ENCODE data around the gene CFDP1. TPM values are rescaled to one million over a fixed set of nuclear protein-coding genes. Genes with fewer than 3 reads are reported as not detected.
"Not testable (repeated sequence)": the region's sequence is repeated elsewhere in the genome, so short reads cannot be mapped to it uniquely, and the experiment has no call there.

CFDP1 gene
- polyA plus RNA-seq, 4 donors = 108 to 390 (median 236) TPM

DNA sequence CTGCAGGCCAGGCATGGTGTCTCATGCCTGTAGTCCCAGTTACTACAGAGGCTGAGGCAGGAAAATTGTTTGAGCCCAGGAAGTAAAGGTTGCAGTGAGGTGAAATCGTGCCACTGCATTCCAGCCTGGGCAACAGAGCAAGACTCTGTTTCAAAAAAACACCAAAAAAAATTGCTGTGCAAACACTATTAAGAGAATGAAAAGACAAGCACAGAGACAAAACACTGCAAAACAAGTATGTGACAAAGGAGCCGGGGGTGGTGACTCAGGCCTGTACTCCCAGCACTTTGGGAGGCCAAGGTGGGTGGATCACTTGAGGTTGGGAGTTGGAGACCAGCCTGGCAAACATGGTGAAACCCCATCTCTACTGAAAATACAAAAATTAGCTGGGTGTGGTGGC is 6.8 kb downstream of the CFDP1 start:
- 86 to 89% (median 88%) methylated on average over 2 of the region's 2 CpGs for WGBS, 3 donors
- not testable (repeated sequence) for H3K27ac ChIP-seq (ENCODE audit: low read depth in 1 of 3, low read length in 2 of 3)

DNA sequence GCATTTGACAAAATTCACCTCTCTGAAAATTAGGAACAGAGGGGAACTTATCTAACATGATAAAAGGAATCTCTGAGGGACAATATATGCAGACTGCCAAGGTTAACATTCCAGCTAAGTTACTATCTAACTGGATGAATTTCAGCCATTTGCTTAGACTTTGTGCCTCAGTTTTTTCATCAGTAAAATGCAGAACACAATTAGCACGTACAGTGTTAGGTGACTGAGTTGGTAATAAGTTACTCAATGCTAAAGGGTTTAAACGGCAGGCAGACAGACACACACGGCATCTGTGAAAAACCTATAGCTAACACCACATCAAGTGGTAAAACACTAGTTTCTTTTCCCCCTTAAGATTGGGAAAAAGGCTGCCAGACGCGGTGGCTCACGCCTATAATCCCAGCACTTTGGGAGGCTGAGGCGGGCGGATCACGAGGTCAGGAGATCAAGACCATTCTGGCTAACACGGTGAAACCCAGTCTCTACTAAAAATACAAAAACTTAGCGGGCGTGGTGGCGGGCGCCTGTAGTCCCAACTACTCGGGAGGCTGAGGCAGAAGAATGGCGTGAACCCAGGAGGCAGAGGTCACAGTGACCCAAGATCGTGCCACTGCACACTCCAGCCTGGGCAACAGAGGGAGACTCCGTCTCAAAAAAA is 9.1 kb downstream of the CFDP1 start:
- Histone ChIP-seq H3K27ac (ENCODE audit: low read depth in 1 of 3, low read length in 2 of 3) (peak overlapping the region in 1 of 3 donors; percentile 80), H3K36me3 (ENCODE audit: control insufficient read depth in 3 of 3, insufficient read depth in 2 of 3, low read depth in 1 of 3, low read length in 3 of 3) (peaks cover 0 to 13% (median 0%) of the 10 kb centered on the region in 3 donors), H3K4me1 (ENCODE audit: control insufficient read depth in 3 of 3, insufficient read depth in 2 of 3, low read depth in 1 of 3, low read length in 2 of 3) (peaks cover 0 to 14% (median 0%) of the 10 kb centered on the region in 3 donors)
- H3K9me3 ChIP-seq (ENCODE audit: control insufficient read depth in 2 of 2, insufficient read depth in 1 of 2, low read depth in 1 of 2, low read length in 1 of 2); FAIRE-seq; H3K27me3 ChIP-seq (ENCODE audit: control insufficient read depth in 3 of 3, insufficient read depth in 3 of 3, low read length in 3 of 3); H3K4me3 ChIP-seq (ENCODE audit: low read depth in 1 of 3, low read length in 3 of 3): not testable (repeated sequence)
- WGBS, 3 donors = 84 to 89% (median 88%) methylated on average over 18 of the region's 18 CpGs
- DNase-seq = peak in 1 of 2 donors; percentile 81

More for the DNA sequence above, 6.8 kb downstream of the CFDP1 start:
- not testable (repeated sequence) for FAIRE-seq; H3K4me1 ChIP-seq (ENCODE audit: control insufficient read depth in 3 of 3, insufficient read depth in 2 of 3, low read depth in 1 of 3, low read length in 2 of 3); H3K27me3 ChIP-seq (ENCODE audit: control insufficient read depth in 3 of 3, insufficient read depth in 3 of 3, low read length in 3 of 3); H3K9me3 ChIP-seq (ENCODE audit: control insufficient read depth in 2 of 2, insufficient read depth in 1 of 2, low read depth in 1 of 2, low read length in 1 of 2); DNase-seq; H3K4me3 ChIP-seq (ENCODE audit: low read depth in 1 of 3, low read length in 3 of 3)
- peaks cover 0 to 25% (median 0%) of the 10 kb centered on the region in 3 donors for H3K36me3 ChIP-seq (ENCODE audit: control insufficient read depth in 3 of 3, insufficient read depth in 2 of 3, low read depth in 1 of 3, low read length in 3 of 3)

DNA sequence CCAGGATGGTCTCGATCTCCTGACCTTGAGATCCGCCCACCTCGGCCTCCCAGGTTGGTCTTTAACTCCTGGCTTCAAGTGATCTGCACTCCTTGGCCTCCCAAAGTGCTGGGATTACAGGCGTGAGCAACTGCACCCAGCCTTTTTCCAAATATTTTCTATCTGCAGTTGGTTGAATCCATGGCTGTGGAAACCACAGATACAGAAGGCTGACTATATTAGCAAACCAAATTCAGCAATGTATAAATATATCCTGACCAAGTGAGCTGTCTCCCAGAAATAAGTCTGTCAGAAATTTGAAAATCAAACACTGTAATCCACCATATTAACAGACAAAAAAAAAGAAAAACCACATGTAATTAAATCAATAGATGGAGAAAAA is 9.6 kb downstream of the CFDP1 start:
- Histone ChIP-seq H3K4me3 (ENCODE audit: low read depth in 1 of 3, low read length in 3 of 3) (no peak overlapping the region), H3K36me3 (ENCODE audit: control insufficient read depth in 3 of 3, insufficient read depth in 2 of 3, low read depth in 1 of 3, low read length in 3 of 3) (peaks cover 0 to 10% (median 0%) of the 10 kb centered on the region in 3 donors), H3K27me3 (ENCODE audit: control insufficient read depth in 3 of 3, insufficient read depth in 3 of 3, low read length in 3 of 3) (no peaks in the 10 kb centered on the region), H3K9me3 (ENCODE audit: control insufficient read depth in 2 of 2, insufficient read depth in 1 of 2, low read depth in 1 of 2, low read length in 1 of 2) (no peaks in the 10 kb centered on the region), H3K27ac (ENCODE audit: low read depth in 1 of 3, low read length in 2 of 3) (peak overlapping the region in 2 of 3 donors; percentile 32 to 80), H3K4me1 (ENCODE audit: control insufficient read depth in 3 of 3, insufficient read depth in 2 of 3, low read depth in 1 of 3, low read length in 2 of 3) (peaks cover 0 to 14% (median 0%) of the 10 kb centered on the region in 3 donors)
- DNase-seq = no peak
- no peak for FAIRE-seq
- 79 to 91% (median 82%) methylated on average over 4 of the region's 4 CpGs for WGBS, 3 donors

DNA sequence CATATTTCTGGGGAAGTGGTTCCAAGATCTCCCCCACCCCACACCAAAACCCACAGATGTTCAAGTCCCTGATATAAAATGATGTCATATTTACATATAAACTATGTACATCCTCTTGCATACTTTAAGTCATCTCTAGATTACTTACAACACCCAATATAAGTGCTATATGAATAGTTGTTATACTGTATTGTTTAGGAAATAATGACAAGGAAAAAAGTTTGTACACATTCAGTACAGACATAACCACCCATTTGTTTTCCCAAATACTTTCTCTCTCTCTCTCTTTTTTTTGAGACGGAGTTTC is 11.5 kb downstream of the CFDP1 start:
- Histone ChIP-seq H3K36me3 (ENCODE audit: control insufficient read depth in 3 of 3, insufficient read depth in 2 of 3, low read depth in 1 of 3, low read length in 3 of 3) (peaks cover 0 to 5% (median 0%) of the 10 kb centered on the region in 3 donors), H3K4me1 (ENCODE audit: control insufficient read depth in 3 of 3, insufficient read depth in 2 of 3, low read depth in 1 of 3, low read length in 2 of 3) (peaks cover 0 to 14% (median 0%) of the 10 kb centered on the region in 3 donors), H3K27ac (ENCODE audit: low read depth in 1 of 3, low read length in 2 of 3) (peak overlapping the region in 1 of 3 donors; percentile 77), H3K9me3 (ENCODE audit: control insufficient read depth in 2 of 2, insufficient read depth in 1 of 2, low read depth in 1 of 2, low read length in 1 of 2) (no peaks in the 10 kb centered on the region), H3K4me3 (ENCODE audit: low read depth in 1 of 3, low read length in 3 of 3) (no peak overlapping the region), H3K27me3 (ENCODE audit: control insufficient read depth in 3 of 3, insufficient read depth in 3 of 3, low read length in 3 of 3) (no peaks in the 10 kb centered on the region)
- no peak for DNase-seq
- FAIRE-seq = no peak
- WGBS, 3 donors = 90 to 95% (median 95%) methylated on average over 1 of the region's 1 CpG

DNA sequence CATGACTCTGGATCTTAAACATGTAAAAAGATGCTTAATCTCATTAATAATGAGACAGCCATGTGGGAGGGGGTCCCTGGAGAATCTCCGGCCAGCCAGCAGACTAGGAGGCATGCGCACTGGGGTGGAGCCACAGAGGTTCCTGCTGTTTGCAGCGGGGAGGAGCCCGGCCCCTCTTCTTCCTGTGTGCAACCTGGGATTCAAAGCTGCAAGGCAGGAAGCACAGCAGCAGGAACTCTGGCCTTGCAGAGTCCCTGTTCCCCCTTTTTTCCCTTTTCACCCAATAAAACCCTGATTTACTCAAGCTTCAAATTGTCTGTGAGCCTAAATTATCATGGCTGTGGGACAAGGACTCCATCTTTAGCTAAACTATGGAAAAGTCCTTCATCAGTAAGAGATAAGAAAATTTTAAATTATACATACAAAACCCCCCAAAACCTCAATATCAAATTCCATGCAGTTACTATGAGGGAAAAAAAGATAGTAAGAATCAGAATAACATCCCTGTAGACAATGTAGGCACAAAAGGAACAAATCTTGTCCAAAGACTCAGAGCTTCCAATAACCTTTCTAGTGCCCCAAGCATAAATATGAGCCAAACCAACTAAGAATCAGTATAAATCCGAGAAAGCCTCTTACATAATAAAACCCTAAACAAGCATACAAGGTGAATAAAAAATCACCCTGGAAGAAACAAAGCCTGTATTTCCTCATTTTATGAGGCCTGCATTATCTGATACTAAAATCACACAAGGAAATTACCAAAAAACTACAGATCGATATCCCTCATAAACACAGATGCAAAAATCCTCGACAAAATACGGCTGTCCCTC is 12.1 kb downstream of the CFDP1 start:
- H3K4me3 ChIP-seq (ENCODE audit: low read depth in 1 of 3, low read length in 3 of 3) = peak overlapping the region in 1 of 3 donors; percentile 14
- WGBS, 3 donors = 15 to 23% (median 16%) methylated on average over 8 of the region's 8 CpGs
- peaks cover 0 to 5% (median 0%) of the 10 kb centered on the region in 3 donors for H3K36me3 ChIP-seq (ENCODE audit: control insufficient read depth in 3 of 3, insufficient read depth in 2 of 3, low read depth in 1 of 3, low read length in 3 of 3)
- no peaks in the 10 kb centered on the region for H3K9me3 ChIP-seq (ENCODE audit: control insufficient read depth in 2 of 2, insufficient read depth in 1 of 2, low read depth in 1 of 2, low read length in 1 of 2)
- FAIRE-seq (no peak), DNase-seq (peak; percentile 70 to 76)
- no peaks in the 10 kb centered on the region for H3K27me3 ChIP-seq (ENCODE audit: control insufficient read depth in 3 of 3, insufficient read depth in 3 of 3, low read length in 3 of 3)
- peak overlapping the region; percentile 11 to 77 (median 58) for H3K27ac ChIP-seq (ENCODE audit: low read depth in 1 of 3, low read length in 2 of 3)
- H3K4me1 ChIP-seq (ENCODE audit: control insufficient read depth in 3 of 3, insufficient read depth in 2 of 3, low read depth in 1 of 3, low read length in 2 of 3) = peaks cover 0 to 14% (median 0%) of the 10 kb centered on the region in 3 donors

DNA sequence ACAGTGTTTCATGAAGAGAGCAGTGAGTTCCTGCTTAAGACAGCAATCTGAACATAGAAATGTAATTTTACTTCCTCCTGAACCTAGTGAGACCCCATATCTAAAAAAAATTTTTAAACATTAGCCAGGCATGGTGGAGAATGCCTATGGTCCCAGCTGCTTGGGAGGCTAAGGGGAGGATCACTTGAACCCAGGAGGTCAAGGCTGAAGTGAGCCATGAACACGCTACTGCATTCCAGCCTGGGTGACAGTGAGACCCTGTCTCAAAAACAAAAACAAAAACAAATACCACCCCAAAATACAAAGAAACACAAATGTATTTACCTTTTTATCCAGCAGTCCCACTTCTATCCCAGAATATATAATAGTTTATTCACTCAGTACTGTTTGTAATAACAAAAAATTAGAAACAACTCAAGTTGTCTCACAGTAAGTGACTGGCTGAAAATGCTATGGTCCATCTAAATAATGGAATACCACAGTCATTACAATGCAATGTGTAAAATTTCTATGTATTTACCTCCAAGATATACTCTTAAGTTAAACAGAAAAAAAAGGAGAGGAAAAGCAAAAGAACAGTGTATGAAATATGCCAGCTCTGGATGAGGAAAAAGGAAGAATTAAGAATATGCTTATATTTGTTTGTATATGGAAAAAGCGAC is 16.3 kb downstream of the CFDP1 start:
- Histone ChIP-seq H3K27ac (ENCODE audit: low read depth in 1 of 3, low read length in 2 of 3) (peak overlapping the region in 1 of 3 donors; percentile 27), H3K9me3 (ENCODE audit: control insufficient read depth in 2 of 2, insufficient read depth in 1 of 2, low read depth in 1 of 2, low read length in 1 of 2) (no peaks in the 10 kb centered on the region), H3K27me3 (ENCODE audit: control insufficient read depth in 3 of 3, insufficient read depth in 3 of 3, low read length in 3 of 3) (no peaks in the 10 kb centered on the region), H3K4me1 (ENCODE audit: control insufficient read depth in 3 of 3, insufficient read depth in 2 of 3, low read depth in 1 of 3, low read length in 2 of 3) (peaks cover 0 to 11% (median 0%) of the 10 kb centered on the region in 3 donors), H3K36me3 (ENCODE audit: control insufficient read depth in 3 of 3, insufficient read depth in 2 of 3, low read depth in 1 of 3, low read length in 3 of 3) (peaks cover 0 to 6% (median 4%) of the 10 kb centered on the region in 3 donors), H3K4me3 (ENCODE audit: low read depth in 1 of 3, low read length in 3 of 3) (no peak overlapping the region)
- no peak for DNase-seq
- 54 to 79% (median 57%) methylated on average over 2 of the region's 2 CpGs for WGBS, 3 donors
- no peak for FAIRE-seq

DNA sequence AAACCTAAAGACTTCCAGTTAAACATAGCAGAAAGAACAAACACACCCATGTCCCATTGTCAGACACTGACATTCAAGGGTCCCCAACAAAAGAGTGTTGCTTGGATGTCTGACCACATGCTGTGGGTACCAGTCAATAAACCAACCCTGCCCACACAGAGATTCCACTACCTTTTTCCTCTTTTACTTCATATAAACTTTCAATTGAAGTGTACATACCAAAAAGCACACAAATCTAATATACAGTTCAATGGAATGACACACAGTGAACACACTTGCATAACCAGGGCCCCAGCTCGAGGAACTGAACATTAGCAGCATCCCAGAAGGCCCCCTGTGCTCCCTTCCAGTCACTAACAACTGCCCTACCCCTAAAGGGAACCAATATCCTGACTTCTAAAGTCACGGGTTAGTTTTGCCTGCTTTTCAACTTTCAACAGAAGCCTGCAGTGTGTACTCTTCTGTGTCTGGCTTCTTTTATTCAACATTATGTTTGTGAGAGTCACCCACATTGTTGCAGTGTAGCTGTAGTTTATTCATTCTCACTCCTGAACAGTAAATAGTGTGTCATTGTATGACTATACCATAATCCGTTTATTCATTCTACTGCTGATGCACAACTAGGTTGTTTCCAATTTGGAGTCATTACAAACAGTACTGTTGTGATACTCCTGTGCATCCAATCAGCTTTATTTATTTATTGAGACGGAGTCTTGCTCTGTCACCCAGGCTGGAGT is 18.0 kb downstream of the CFDP1 start:
- peaks cover 1 to 14% (median 10%) of the 10 kb centered on the region in 3 donors for H3K36me3 ChIP-seq (ENCODE audit: control insufficient read depth in 3 of 3, insufficient read depth in 2 of 3, low read depth in 1 of 3, low read length in 3 of 3)
- FAIRE-seq (no peak), DNase-seq (no peak)
- WGBS, 3 donors = 74 to 87% (median 79%) methylated on average over 4 of the region's 4 CpGs
- H3K9me3 ChIP-seq (ENCODE audit: control insufficient read depth in 2 of 2, insufficient read depth in 1 of 2, low read depth in 1 of 2, low read length in 1 of 2) = no peaks in the 10 kb centered on the region
- H3K4me1 ChIP-seq (ENCODE audit: control insufficient read depth in 3 of 3, insufficient read depth in 2 of 3, low read depth in 1 of 3, low read length in 2 of 3) = no peaks in the 10 kb centered on the region
- no peak overlapping the region for H3K27ac ChIP-seq (ENCODE audit: low read depth in 1 of 3, low read length in 2 of 3)
- H3K4me3 ChIP-seq (ENCODE audit: low read depth in 1 of 3, low read length in 3 of 3) = no peak overlapping the region
- no peaks in the 10 kb centered on the region for H3K27me3 ChIP-seq (ENCODE audit: control insufficient read depth in 3 of 3, insufficient read depth in 3 of 3, low read length in 3 of 3)

DNA sequence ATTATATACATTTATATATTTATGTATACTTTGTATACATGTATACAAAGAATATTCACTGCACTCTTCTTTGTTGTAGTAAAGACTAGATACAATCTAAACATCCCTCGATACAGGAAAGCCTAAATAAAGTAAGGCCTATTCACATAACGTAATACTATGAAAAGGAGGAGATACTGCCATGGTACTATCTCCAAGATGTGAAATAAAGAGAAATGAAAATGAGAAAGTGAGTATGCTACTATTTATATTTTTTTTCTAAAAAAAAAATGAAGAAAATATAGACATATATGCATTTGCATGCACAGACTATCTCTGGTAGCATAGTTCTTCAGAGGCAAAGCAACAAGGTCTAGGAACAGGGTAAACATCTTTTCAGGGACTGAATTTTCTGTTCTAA is 19.4 kb downstream of the CFDP1 start:
- DNase-seq = no peak
- 82 to 95% (median 91%) methylated on average over 2 of the region's 2 CpGs for WGBS, 3 donors
- no peaks in the 10 kb centered on the region for H3K4me1 ChIP-seq (ENCODE audit: control insufficient read depth in 3 of 3, insufficient read depth in 2 of 3, low read depth in 1 of 3, low read length in 2 of 3)
- H3K36me3 ChIP-seq (ENCODE audit: control insufficient read depth in 3 of 3, insufficient read depth in 2 of 3, low read depth in 1 of 3, low read length in 3 of 3) = peaks cover 4 to 18% (median 10%) of the 10 kb centered on the region in 3 donors
- no peaks in the 10 kb centered on the region for H3K27me3 ChIP-seq (ENCODE audit: control insufficient read depth in 3 of 3, insufficient read depth in 3 of 3, low read length in 3 of 3)
- no peak overlapping the region for H3K4me3 ChIP-seq (ENCODE audit: low read depth in 1 of 3, low read length in 3 of 3)
- FAIRE-seq = no peak
- H3K27ac ChIP-seq (ENCODE audit: low read depth in 1 of 3, low read length in 2 of 3) = no peak overlapping the region
- H3K9me3 ChIP-seq (ENCODE audit: control insufficient read depth in 2 of 2, insufficient read depth in 1 of 2, low read depth in 1 of 2, low read length in 1 of 2) = no peaks in the 10 kb centered on the region

All from small intestine (tissue), 7 donors.